Stimulated activated CD8-positive, alpha-beta memory T cell treated with anti-CD3 and anti-CD28 coated beads, Interleukin-7, amount 100 ng/mL, for 48 hours (primary cell): Measurements from ENCODE around the gene CCDC167.

Source experiments
- DNase-seq, 2 donors: peaks; one replicate each; pipeline ENCODE4 v3.0.0-alpha.2; 2020; ENCODE audit warnings: low read depth in 1 of 2; ENCODE audit errors: extremely low read depth in 1 of 2

The CCDC167 gene

DNA sequence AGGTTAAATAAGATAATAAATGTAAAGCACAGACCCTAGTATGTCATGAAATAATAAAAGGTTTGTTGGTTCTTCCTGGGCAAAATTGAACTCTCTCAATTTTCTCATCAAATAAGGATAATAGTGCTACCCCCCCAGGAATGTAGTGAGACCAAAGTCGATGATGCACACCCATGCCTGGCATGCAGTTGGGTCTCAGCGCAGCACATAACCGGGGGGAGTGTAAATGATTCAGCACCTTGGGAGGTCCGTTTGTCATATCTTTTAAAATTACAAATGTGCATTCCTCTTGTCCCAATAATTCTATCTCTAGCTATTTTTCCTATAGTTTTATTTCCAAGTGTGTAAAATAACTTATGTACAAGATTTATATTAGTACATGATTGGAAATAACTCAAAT lies 31.3 kb upstream of the CCDC167 start:
- no peak for DNase-seq

DNA sequence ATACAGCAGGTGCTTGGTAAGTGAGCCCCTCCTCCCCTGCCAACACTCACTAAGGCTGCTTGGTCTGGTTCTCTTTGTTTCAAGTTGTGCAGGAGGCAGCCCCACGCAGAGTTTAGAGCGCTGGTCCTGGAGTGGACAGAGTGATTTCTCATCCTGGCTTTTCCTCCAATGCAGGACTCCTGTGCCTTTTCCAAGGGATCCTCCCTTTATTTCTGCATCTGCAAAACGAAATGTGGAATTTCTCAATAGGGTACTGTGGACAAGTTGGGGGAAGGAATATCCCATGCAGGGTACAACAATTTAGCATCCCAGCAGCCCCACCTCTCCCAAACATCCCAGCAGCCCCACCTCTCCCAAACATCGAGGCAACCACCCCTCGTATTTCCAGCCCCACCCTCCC lies 30.6 kb upstream of the CCDC167 start:
- DNase-seq: no peak

DNA sequence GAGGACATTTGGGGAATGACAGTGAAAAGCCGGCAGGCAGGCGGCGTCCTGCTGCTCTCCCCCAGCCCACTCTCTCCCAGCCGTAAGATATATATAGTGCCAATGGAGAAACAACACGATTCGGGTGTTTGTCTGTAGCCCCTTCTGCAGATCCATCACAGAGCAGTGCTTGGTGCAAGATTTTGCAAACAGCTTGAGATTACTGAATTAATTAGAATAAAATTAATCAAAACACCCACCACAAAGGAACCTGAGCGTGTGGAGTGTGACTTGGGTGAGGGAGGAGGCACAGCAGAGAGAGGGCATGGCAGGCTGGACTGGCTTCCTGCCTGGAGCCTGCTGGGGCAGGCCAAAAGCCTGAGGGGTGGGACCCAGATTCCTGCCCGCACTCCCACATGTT lies 28.8 kb upstream of the CCDC167 start:
- no peak for DNase-seq

DNA sequence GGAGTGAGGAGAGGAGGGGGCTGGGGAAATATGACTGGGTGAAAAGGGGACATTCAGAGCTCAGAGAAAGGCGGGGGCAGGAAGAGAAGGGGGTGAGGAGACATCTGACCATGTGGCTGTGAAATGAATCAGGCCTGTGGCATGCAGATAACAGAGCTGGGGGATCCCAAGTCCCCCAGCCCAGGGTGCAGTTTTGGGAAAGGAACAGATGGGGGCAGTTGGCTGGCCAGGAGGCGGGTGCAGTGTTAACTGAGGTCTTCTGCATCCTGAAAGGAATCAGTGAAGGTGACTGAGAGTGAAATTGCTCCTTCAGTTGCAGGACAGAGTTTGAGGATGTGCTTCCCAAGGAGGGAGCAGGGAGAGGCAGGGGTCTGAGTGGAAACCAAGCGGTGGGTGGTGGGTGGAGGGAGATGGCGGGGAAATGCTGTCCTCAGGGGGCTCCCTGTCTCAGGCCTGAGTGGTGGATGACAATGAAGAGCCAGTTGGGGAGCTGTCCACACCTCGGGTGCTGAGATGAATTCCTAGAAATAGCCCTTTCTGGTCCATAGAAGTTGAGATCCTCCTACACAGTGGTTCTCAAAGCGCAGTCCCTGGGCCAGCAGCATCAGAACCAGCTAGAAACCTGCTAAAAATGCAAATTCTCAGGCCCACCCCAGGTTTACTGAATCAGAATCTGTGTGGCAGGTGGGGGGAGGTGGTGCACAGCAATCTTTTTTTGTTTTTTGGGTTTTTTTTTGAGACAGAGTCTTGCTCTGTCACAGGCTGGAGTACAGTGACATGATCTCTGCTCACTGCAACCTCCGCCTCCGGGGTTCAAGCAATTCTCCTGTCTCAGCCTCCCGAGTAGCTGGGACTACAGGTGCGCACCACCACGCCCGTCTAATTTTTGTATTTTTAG lies 26.0 kb upstream of the CCDC167 start:
- DNase-seq: no peak

DNA sequence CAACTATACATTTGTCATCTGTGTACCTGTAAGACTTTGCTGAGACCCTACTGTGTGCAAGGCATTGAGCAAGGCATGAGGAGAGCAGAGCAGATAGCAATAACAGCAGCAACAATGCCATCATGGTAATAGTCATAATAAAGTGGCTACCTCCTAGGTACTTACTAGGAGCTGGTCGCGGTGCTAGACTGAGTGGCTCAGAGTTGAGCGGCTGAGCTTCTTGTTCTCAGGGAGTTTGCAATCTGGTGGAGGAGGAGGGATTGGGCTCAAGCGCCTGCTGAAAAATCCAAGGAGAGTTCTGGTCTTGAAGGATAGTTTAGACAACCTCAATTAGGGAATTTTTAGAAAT lies 25.3 kb upstream of the CCDC167 start:
- no peak for DNase-seq

DNA sequence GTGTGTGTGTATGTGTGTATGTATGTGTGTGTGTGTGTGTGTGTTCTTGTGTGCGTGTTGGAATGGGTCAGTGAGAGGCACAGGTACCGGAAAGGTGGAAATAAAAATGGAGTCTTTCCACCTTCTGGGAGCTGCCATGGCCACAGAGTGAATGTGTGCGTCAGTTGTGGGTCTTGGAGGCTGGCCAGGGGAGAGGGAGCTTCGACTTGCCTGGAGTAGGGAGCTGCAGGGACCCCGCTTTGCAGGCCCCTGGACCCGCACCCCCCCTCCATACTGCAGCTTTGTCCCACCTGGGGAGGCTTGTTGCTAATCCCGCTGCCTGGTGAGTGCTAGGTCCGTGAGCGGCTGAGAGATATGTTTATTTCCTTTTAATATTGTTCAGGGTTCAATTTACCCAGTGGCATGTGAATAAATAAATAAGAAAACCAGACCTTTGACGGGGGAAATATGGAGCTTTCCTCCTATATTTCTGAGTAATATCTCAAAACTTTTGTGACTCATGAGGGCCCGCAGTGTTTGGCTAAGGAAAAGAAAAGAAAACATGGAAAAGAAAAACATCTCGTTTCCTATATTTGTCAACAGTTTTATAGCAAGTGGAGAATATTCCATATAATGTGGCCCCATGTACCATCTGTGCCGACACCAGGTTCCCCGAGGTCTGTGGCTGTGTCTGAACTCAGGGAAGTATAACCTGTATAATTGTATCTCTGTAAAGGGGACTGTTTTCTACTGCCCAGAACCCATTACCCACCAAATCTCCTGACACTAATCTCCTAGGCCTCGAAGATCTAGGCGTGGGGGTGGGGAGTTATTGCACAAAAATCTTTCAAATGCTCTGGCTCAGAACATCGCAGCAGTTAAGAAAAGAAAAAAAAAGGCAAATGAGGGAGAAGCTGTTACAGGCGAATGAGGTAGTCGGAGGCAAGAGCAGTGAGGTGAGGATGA lies 24.6 kb upstream of the CCDC167 start:
- DNase-seq: no peak

DNA sequence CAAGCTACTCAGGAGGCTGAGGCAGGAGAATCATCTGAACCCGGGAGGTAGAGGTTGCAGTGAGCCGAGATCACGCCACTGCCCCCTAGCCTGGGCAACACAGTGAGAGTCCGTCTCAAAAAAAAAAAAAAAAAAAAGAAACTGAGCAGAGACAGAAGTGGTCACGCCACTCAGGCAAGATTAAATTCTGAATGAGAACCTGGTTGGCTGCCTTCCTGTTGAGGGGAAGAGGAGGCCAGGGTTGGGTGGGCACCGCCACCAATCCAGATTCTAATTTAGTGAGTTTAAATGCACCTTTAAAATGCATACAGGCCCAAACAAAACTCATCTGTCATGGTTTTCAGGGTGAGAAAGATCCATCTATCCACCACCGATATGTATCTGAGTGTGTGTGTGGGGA lies 23.7 kb upstream of the CCDC167 start:
- no peak for DNase-seq

DNA sequence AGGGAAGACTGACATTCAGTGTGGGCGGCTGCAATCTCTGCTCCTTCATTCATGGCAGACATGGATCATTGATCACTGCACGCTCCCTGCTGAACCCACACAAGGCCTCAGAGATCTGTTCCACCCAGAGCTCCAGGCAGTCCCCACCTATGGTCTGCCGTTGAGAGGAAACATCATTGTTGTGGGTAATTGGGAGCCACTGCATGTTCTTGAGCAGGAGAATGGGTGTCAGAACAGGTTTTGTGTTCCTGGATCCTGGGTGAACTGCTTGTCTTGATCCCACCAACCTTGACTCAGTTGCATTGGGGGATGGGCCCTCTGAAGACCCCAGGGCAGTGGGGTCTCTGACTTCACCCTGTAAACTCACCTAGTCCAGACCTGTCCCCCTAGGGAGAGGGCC lies 23.1 kb upstream of the CCDC167 start:
- no peak for DNase-seq

DNA sequence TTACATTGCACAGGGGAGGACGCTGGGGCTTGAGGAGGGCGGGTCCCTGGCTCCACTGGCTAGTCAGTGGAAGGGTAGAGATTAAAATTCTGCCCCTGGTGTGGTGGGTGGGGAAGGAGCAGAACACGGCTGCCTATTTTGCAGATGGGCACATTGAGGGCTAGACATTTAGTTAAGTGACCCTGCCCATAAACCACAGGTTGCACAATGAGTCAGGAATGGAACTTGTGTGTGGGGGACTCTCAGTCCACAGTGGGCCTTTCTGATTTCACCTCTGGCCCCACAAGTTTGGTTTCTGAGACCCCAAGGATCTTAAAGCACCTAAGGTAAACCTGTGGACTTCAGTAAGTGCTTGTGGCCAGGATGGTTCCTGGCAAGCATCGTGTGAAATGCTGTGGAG lies 22.0 kb upstream of the CCDC167 start:
- DNase-seq: no peak

DNA sequence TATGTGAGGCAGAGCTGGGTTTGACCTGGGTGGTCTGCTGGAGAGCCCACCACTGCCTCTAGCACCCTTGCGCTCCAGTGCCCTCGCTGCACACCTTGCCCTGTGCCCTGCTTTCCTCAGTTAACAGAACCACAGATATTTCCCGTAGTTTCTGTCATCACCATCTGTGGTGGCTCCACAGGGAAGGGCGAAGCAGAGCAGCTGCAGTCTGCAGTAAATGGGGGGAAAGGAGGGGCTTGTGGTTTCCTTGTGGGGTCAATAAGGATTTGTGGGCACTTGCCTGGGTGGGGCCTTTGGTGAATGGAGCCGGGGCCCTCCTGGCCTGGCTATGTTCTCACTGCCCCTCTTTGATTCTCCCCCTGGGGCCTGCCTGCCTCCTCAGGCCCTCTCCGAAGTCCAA lies 21.2 kb upstream of the CCDC167 start:
- DNase-seq: no peak

DNA sequence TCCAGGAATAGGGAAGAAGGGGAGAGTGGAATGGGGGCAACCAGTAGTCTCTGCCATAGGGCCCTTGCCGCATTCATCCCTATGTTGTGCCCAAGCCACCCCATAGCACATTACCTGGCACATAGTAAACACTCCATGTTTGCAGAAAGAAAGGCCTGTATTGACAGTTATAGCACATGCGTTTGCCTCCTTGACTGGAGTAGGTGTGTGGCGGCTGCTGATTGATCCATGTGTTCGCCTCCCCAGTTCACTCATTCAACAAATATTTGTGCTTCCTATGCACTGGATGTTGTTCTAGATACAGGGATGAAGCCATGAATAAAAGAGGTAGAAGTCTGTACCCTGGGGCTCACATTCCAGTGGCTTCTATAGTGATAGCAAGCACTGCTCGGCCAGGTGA lies 19.8 kb upstream of the CCDC167 start:
- no peak for DNase-seq

DNA sequence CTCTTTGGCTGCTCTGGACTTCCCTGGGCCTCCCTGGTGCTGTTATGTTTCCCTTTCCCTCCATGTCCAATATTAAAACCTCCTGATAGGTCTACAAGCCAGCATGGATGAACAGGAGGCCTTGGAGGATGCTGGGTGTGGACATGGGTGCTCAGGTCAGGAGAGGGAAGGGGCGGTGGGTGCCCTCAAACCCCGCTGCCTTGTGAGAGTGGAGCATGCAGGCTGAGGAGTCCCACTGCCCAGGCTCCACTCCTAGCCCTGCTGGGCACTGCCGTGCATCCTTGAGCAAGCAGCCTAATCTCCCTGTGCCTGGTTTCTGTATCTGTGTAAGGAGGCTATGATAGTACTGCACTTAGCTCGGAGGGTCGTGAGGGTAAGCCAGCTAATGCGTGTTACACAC lies 18.4 kb upstream of the CCDC167 start:
- no peak for DNase-seq

DNA sequence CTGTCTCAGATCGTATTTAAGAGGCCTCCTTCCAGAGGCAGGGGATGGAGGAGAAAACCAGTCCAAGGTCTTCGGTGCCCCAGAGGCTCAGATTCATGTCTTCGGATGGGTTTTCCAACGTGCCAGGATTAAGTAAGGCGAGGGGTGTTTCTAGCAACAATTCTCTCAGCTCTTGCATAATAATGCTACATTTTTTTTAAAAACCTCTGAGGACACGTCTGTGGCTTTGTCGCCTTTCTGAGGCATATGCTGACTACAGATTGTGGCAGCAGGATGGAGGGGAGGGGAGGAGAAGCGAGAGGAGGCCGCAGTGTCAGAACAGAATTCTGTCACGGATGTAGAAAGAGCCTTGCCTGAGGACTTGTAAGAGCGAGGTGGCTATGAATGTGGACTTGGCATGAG lies 17.7 kb upstream of the CCDC167 start:
- DNase-seq: peak; percentile 59 to 78

DNA sequence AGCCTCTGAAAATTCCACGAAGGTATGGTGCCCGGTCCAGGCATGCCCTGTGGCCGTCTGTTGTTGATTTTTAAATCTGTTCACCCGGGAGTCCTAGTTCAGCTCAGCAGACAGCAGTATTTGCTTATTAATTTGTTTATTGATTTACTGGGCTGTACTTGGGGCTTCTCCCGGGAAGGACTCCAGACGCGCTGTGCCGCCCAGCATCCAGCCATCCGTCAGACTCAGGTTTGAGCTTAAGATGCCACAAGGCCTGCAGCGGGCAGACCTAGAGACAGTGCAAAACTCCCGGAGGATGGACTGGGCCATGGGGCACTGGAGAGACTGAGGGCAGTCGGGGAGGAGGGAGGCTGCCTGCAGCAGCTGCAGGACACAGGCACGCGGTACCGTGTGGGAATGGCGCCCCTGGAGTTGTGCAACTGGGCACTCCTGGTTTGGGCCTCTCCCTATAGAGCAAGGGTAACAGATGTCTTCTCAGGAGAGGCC lies 17.3 kb upstream of the CCDC167 start:
- no peak for DNase-seq

DNA sequence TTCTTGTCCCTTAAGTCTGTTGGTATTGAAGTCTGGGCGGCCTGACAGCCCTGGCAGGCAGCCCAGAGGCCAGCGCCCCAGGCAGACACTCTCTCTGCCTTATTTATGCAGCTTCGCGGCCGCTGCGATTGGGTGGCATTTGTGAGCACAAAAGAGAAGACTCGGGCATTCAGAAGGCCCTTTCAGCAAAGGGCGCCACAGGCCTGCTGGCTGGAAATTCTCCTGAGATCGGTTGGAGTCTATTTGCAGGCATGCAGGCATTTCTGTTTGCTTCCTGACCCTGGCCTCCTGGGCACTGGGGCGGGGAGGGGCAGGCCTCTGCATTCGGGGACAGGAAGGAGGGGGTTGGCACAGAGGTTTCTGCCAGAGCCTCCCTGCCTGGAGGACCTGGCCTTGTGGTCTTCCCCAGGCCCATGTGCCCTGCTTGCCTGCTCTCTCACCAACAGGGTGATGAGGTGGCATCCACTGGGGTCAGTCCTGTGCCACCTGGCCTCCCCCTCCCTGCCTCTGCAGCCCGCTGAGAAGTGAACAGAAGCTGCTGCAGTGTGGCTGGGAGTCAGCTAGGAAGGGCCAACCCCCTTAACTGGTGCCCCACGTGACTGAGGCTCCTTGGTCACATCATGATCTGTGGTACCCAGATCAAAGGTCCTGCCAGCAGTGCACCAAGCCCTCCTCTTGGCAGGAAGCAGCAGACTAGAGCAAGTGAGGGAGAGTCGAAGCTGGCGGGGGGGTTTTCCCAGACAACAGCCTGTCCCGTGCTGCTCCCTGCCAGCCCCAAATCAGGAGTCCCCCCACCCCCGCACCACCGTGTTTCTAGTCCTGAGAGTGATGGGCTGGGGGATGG lies 16.6 kb upstream of the CCDC167 start:
- peak; percentile 71 to 89 for DNase-seq

DNA sequence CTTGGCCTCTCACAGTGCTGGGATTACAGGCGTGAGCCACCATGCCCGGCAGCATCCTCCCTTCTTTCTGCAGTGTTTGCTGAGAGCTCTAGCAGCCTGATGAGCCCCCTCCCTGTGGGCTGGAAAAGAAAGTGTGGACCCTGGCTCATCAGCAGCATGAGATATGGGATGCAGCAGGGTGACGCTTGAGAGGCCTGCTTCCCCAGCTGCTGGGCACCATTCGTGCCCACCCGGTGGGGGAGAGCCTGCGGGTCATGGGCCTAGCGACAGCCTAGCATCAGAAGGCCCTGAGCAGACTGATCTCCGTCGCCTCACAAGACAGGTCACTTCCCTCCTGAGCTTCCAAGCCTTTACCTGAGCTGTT lies 16.0 kb upstream of the CCDC167 start:
- DNase-seq: no peak

DNA sequence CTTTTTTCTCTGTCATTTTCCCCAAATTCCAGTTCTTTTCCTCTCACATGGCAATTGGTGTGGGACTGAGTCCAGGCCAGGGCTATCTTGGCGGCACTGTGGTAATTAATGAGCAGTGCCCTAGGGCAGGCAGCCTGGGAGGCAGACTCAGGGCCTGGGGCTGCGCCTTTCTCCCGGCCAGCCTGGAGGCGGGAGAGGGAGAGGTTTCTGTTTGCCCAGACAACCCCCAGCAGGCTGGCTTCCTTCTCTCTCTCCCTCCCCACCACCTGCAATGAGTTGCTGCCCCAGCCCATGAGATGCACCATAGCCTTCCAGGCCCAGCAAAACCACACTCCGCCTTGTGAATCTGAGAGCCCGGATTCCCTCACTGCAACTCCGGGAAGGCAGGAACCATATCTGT lies 15.1 kb upstream of the CCDC167 start:
- DNase-seq: no peak

DNA sequence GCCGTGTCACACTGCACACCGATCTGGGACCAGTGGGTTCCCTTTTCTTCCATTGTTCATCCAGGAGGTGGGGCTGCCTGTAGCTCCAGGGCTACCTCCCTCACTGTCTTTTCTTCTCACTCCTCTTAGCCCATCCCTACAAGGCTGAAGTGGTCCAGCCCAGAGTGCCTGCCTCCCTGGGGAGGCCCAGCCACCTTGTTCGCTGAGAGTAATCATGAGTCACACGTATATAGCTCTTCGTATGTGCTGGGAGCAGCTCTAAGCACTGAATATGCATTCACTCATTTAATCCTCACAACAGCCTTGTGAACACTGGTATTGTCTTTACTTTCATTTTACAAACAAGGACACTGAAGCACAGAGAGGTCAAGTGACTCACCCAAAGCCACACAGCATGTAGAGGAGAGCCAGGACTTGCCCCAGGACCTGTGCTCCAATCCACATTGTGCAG lies 14.7 kb upstream of the CCDC167 start:
- DNase-seq: no peak

DNA sequence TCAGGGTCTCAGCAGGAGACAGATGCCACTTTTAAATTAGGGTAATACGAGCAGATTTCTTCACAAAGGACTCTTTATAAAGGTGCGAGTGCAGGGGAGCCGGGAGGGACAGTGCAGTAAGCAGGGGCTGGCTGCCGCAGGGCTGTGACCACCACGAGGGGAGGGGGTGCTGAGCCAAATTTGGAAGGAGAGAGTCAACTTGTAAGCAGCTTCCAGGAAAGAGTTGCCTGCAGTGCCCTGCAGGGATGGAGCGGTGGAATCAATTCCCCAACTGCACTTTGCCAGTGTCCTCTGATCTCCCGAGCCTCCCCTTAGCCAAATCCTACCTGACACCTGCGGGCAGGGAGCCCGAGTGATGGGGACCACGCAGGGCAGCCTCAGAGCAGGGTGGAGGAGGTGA lies 13.9 kb upstream of the CCDC167 start:
- no peak for DNase-seq

DNA sequence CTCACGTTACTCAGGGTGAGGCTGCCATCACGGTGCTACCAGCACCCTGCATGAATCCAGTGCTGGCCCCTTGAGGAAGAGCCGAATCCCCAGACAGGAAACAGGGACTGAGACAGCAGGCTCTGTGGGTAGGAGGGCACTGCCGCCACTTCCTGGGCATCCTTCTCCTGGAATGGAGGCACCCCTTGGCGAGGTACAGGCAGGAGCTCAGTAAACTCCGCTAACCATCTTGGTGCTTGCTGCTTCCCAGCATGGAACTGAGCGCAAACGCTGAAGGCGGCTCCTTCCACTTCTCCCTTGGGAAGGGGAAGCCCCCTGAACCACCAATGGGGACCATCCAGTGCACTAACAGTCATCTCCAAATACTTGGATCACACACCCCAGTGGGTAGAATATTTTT lies 13.5 kb upstream of the CCDC167 start:
- no peak for DNase-seq
